Upper lobe of left lung (tissue), 4 donors: ENCODE results near the gene GOLGA6B.
"Not testable (repeated sequence)": the region's sequence is repeated elsewhere in the genome, so short reads cannot be mapped to it uniquely, and the experiment has no call there.

Experiments
- CTCF ChIP-seq, 6 experiments: fragments of 450-650 bp in 4 of 6; fragments of 200-600 bp in 2 of 6; sonication (generic) in 2 of 6; IDR thresholded peaks; one replicate each; pipeline ENCODE4 v1.5.1; 2016 to 2019; ENCODE audit warnings: antibody characterized with exemption in 6 of 6
- EP300 ChIP-seq, 4 donors: sonication (generic); formaldehyde crosslinking; IDR thresholded peaks; one replicate each; pipeline ENCODE4 v1.5.1; 2017; ENCODE audit warnings: antibody characterized with exemption in 4 of 4, control low read depth in 2 of 4
- POLR2A ChIP-seq, 4 donors: fragments of 450-650 bp; IDR thresholded peaks; one replicate each; pipeline ENCODE4 v1.5.1; 2016 to 2017; ENCODE audit warnings: antibody characterized with exemption in 4 of 4, mild to moderate bottlenecking in 2 of 4
- POLR2AphosphoS5 ChIP-seq, 2 donors: sonication (generic); formaldehyde crosslinking; IDR thresholded peaks; one replicate each; pipeline ENCODE4 v1.5.1; 2017; ENCODE audit warnings: antibody characterized with exemption in 2 of 2

- TF ChIP-seq CTCF, POLR2A, EP300, POLR2AphosphoS5 (IDR thresholded peaks at IDR 0.05): not testable (repeated sequence)
Measured at GRCh38 chr15:72642271-72642670, 12.2 kb upstream of the GOLGA6B start.
